Globus pallidus (tissue), 1 donor: Measurements from ENCODE around the gene C2CD3.
"Not testable (repeated sequence)": the region's sequence is repeated elsewhere in the genome, so short reads cannot be mapped to it uniquely, and the experiment has no call there.

ENCODE experiments used
- DNase-seq: peaks from one replicate; pipeline ENCODE4 v3.0.0-alpha.2; 2015; ENCODE audit warnings: low spot score

Gene C2CD3

DNA sequence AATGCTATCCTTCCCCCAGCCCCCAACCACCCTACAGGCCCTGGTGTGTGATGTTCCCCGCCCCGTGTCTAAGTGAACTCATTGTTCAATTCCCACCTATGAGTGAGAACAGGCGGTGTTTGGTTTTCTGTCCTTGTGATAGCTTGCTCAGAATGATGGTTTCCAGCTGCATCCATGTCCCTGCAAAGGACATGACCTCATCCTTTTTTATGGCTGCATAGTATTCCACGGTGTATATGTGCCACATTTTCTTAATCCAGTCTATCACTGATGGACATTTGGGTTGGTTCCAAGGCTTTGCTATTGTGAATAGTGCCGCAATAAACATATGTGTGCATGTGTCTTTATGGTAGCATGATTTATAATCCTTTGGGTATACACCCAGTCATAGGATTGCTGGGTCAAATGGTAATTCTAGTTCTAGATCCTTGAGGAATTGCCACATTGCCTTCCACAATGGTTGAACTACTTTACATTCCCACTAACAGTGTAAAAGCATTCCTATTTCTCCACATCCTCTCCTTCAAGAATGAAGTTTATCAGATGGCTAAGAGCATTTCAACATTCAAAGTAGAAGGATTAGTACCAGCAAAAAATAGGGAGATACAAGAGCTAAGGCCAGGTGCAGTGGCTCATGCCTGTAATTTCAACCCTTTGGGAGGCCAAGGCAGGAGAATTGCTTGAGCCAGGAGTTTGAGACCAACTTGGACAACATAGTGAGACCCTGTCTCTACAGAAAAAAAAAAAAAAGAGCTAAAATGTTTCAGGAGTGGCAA lies 50.4 kb downstream of the C2CD3 start:
- DNase-seq, result not testable (repeated sequence)

DNA sequence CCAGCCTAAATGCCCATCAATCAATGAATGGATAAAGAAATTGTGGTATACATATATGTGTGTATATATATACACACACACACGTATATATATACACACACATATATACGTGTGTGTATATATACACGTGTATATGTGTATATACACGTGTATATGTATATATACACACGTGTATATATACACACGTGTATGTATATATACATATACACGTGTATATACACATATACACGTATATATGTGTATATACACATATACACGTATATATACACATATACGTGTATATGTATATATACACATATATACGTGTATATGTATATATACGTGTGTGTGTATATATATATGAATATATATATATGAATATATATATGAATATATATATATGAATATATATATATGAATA lies 54.1 kb downstream of the C2CD3 start:
- no peak for DNase-seq

DNA sequence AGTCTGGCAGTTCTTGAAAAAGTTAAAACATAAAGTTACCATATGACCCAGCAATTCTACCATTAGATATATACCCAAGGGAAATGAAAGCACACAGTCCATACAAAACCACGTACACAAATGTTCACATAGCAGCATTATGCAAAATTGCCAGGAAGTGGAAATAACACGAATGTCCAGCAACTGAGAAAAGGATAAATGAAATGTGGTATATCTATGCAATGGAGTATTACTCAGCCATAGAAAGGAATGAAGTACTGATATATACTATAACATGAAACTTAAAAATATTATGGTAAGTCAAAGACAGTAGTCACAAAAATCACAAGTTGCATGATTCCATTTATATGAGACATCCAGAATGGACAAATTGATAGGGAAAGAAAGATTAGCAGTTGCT lies 57.9 kb downstream of the C2CD3 start:
- DNase-seq, result no peak

GRCh38 chr11:74106124-74106523 lies 64.7 kb downstream of the C2CD3 start:
- no peak for DNase-seq

GRCh38 chr11:74102321-74102720 lies 68.5 kb downstream of the C2CD3 start:
- DNase-seq, result no peak

- no peak for DNase-seq
These were observed 70.1 kb downstream of the C2CD3 start for GRCh38 chr11:74100735-74101134.

DNA sequence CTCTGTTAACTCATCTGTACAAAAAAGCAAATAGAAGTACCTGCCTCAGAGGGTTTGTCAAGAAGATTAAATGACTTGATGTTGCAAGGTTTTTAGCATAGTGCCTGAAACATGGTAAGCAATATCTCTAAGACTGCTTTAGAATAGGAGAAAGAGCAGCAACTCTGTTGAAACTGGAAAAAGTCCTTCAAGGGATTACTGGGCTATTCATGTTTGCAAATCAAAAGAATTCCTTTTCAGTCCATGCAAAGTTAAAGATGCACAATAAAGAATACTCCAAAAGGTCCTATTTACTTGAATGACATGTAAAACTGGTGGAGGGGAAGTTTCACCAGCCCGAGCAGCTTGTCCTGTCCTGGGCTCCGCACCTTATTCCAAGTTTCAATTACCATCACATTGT lies 70.6 kb downstream of the C2CD3 start:
- no peak for DNase-seq

GRCh38 chr11:74097686-74098237 lies 73.0 kb downstream of the C2CD3 start:
- no peak for DNase-seq

- DNase-seq, result no peak
These were observed 76.4 kb downstream of the C2CD3 start for GRCh38 chr11:74094393-74094792.

DNA sequence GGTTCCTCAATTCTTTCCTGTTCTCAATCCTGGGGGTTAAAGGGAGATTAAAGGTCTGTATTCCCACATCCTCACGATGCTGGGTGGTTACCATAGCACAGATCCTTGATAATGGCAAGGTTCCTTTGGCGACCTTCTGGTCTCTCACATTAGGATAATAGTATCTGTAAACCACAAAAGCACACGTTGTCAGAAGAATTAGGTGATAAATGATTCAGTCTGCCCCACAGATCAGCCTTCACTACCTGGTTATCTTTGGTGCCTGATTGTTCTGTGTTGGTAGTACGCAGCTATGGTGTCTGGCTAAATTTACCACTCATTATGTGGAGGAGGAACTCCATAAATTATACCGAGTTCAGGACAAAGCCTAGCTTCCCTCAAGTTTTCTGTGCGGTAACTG lies 78.4 kb downstream of the C2CD3 start:
- no peak for DNase-seq

DNA sequence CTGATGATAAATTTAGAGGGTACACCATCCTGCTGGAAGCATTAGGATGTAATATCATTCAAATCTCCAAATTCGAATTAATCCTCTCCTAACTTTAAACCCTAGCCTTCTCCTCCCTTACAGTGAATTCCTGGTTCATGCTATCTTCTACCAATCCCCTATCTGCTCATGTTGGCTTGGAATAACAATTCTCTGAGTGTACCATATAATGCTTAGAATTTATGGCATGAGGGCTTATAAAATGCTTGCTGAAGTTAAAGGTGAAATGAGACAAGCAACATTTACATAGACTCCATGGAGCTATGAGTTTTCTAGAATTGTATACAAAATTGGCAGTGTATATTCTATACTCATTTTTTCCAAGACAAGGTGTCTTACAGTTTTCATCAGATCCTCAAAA lies 79.3 kb downstream of the C2CD3 start:
- DNase-seq, result no peak

DNA sequence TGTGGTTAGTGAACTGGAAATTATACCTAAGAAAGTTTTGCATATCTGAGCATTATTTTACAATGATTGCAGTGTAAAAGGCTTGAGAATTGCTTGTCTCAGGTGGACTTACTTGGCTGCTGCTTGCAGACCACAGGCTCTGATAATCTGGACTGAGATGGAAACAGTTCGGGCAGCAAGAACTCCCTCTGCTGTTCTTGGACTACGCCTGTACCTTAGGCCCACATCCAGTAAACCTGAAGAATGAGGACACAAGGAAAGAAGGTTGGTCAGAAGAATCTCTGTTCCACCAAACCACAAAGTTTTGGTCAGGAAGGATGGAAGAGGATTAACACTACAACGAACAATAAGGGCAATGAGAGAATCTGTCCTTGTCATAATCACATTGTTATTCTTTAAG lies 80.1 kb downstream of the C2CD3 start:
- no peak for DNase-seq

DNA sequence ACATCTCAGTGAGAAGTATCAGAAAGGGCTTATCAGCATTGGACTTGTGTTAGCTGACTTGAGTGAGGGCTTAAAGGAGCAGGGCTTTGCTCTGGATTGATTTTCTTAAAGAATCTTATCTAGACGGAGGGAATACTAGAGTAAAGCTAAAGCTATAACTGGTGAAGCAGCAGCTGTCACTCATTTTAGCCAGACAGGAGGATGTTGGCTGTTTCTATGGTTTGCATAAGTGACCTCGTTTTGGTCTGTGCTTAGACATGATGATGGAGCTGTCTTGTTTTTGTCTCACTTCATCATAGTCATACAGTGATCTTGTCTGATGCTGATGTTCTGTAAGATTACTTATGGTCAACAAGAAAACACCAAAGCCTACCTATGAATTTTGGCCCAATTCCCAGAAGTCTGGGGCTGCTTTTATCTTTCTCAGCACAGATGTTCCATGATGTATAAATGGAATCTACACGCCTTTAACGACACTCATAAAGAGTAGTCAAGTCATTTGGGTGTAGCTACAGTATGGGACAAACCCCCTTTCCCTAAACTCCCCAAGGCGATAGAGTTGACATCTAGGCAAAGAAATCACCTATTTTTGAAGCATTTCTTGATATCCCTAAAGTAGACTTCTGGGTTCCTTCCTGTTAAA lies 84.4 kb downstream of the C2CD3 start:
- no peak for DNase-seq

DNA sequence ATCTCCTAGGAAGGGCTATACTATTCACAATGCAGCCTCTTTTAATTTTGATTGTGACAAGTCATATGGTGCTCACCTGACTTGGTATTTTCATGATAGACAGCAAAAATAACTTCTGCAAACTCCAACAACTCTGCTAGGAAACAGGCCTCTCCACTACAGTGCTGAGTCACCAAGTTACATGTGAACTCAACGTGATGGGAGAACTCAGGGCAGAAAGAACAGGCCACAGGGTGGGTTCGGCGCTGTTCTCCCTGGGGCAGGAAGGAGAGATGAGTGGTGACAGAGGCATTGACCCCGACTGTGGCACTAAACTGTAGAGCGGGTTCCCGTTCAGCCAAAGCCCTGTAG lies 85.3 kb downstream of the C2CD3 start:
- peak; percentile 60 for DNase-seq

DNA sequence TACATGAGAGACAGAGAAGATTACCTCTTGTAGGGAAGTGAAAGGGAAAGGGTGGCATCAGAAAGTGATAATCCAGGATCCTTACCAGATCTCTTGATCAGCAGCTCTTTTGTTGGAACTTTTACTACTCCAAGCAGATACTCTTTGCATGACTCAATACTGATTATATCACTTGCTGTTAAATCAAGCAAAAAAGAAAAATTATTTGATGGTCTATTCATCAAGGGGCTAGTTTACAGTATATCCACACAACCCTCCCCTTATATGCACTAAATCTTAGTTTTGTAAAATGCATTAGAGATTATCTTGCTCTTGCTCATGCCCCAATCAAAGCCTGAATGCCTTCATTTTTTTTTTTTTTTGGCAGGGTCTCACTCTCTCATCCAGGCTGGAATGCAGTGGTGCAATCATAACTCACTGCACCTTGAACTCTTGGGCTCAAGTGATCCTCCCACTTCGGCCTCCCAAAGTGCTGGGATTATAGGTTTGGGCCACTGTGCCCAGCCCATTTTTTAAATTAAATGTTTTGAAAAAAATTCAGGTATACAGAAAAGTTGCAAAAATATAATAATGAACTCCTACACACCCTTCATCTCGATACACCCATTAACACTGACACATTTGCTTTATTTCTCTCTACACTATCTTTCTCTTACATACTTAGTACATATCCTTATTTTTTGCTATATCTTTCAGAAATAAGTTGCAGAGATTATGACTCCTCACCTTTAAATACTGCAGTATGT lies 85.8 kb downstream of the C2CD3 start:
- no peak for DNase-seq

GRCh38 chr11:74083927-74084326 lies 86.9 kb downstream of the C2CD3 start:
- not testable (repeated sequence) for DNase-seq

- no peak for DNase-seq
These were observed 89.4 kb downstream of the C2CD3 start for GRCh38 chr11:74081428-74081827.

GRCh38 chr11:74077193-74077592 lies 93.6 kb downstream of the C2CD3 start:
- DNase-seq, result no peak

GRCh38 chr11:74072721-74073120 lies 98.1 kb downstream of the C2CD3 start:
- no peak for DNase-seq

DNA sequence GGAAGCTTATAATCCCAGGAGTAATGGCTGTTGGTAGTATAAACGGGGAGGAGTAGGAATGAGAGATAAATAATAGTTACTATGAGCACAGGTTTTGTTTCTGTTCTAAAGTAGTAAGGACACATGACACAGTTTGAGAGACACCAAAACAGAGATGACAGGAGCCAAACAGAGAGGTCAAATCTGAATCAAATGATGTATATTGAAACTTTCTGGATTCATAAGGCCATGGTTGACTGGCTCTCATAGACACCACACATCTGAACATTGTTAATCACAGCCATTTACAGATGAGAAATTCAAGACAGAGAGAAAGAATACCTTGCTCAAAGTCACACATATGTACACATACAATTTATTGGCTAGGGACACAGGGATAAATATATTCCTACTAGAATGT lies 98.5 kb downstream of the C2CD3 start:
- no peak for DNase-seq

GRCh38 chr11:74070723-74071492 lies 99.9 kb downstream of the C2CD3 start:
- no peak for DNase-seq
